B cell (primary cell): Measurements from ENCODE around the gene PPARD. TPM values are rescaled to one million over a fixed set of nuclear protein-coding genes. Genes with fewer than 3 reads are reported as not detected.

Experiments
- ATAC-seq: fragments of 200-7000 bp; cut with Tn5 transposase; one replicate; pipeline ENCODE4 v1.10.0; 2021; ENCODE audit warnings: low read depth, mild to moderate bottlenecking, moderate number of reproducible peaks, moderate library complexity
- CTCF ChIA-PET: fragments of 350-600 bp; sonication (Branson Sonifier 250); formaldehyde crosslinking; loops from one replicate; lab custom pipeline; 2021; ENCODE audit warnings: antibody characterized with exemption, inconsistent platforms; lab: Charles Lee
- POLR2A ChIA-PET: fragments of 350-600 bp; sonication (Branson Sonifier 250); formaldehyde crosslinking; loops from one replicate; lab custom pipeline; 2021; ENCODE audit warnings: antibody characterized with exemption; lab: Charles Lee
- DNase-seq: peaks from one replicate; pipeline ENCODE4 v3.0.0; 2013
- H2AFZ ChIP-seq: 2 replicates; pipeline ENCODE4 v1.6.1; 2012; ENCODE audit warnings: mild to moderate bottlenecking, low read depth, low read length; ENCODE audit not compliant: insufficient read depth, poor library complexity, severe bottlenecking
- H3K27ac ChIP-seq, 2 donors: 1 replicate in 1 of 2; 2 replicates in 1 of 2; pipeline ENCODE4 v1.5.1; 2012 to 2013; ENCODE audit warnings: low read length in 2 of 2, mild to moderate bottlenecking in 2 of 2, moderate library complexity in 1 of 2
- H3K27me3 ChIP-seq, 4 experiments: fragments of 200-600 bp in 1 of 4; sonication (generic) in 1 of 4; replicated peaks in 1 of 4; 1 replicate in 2 of 4; 2 replicates in 2 of 4; pipeline versions ENCODE4 v1.6.1 to v1.7.0; 2013 to 2016; ENCODE audit warnings: low read length in 3 of 4, mild to moderate bottlenecking in 2 of 4, mixed read lengths in 1 of 4, moderate library complexity in 1 of 4; ENCODE audit not compliant: insufficient read depth in 4 of 4, control insufficient read depth in 3 of 4; ENCODE audit errors: control extremely low read depth in 1 of 4
- H3K36me3 ChIP-seq, 2 experiments: replicated peaks in 1 of 2; 1 replicate in 1 of 2; 2 replicates in 1 of 2; pipeline versions ENCODE4 v1.6.1 to v1.7.1; 2013; ENCODE audit warnings: low read length in 1 of 2; ENCODE audit not compliant: insufficient read depth in 2 of 2, control insufficient read depth in 1 of 2; ENCODE audit errors: control extremely low read depth in 1 of 2, extremely low read depth in 1 of 2
- H3K4me1 ChIP-seq, 2 donors: fragments of 200-600 bp in 1 of 2; sonication (generic) in 1 of 2; 1 replicate in 1 of 2; 2 replicates in 1 of 2; pipeline versions ENCODE4 v1.5.1 to v1.6.1; 2013 to 2017; ENCODE audit warnings: low read length in 2 of 2; ENCODE audit not compliant: control insufficient read depth in 2 of 2, insufficient read depth in 2 of 2
- H3K4me2 ChIP-seq: replicated peaks from 2 replicates; pipeline ENCODE3; 2012; ENCODE audit warnings: mild to moderate bottlenecking, low read depth, low read length; ENCODE audit not compliant: poor library complexity, severe bottlenecking
- H3K4me3 ChIP-seq, 5 experiments: fragments of 200-600 bp in 1 of 5; sonication (generic) in 1 of 5; 1 replicate in 3 of 5; 2 replicates in 2 of 5; pipeline versions ENCODE4 v1.5.1 to v1.7.0; 2011 to 2016; ENCODE audit warnings: low read length in 4 of 5, mild to moderate bottlenecking in 4 of 5, low read depth in 2 of 5, control low read depth in 1 of 5, moderate library complexity in 1 of 5; ENCODE audit not compliant: insufficient read depth in 1 of 5; ENCODE audit errors: control extremely low read depth in 1 of 5, extremely low read depth in 1 of 5
- H3K79me2 ChIP-seq: fragments of 200-600 bp; sonication (generic); one replicate; pipeline ENCODE4 v1.6.0; 2016; ENCODE audit warnings: low read length; ENCODE audit not compliant: control insufficient read depth, insufficient read depth
- H3K9ac ChIP-seq: fragments of 200-600 bp; sonication (generic); 2 replicates; pipeline ENCODE4 v1.6.1; 2017; ENCODE audit warnings: mild to moderate bottlenecking, low read length, moderate library complexity
- H3K9me3 ChIP-seq, 3 donors: one replicate each; pipeline versions ENCODE4 v1.6.1 to v1.7.1; 2013; ENCODE audit warnings: low read length in 2 of 3; ENCODE audit not compliant: control insufficient read depth in 2 of 3, insufficient read depth in 1 of 3; ENCODE audit errors: control extremely low read depth in 1 of 3
- H4K20me1 ChIP-seq: 2 replicates; pipeline ENCODE4 v1.6.0; 2012; ENCODE audit warnings: mild to moderate bottlenecking, low read length; ENCODE audit not compliant: insufficient read depth, control insufficient read depth, poor library complexity, severe bottlenecking
- H3K27ac Mint-ChIP-seq: one replicate; pipeline ENCODE4 v1.8.0; 2021; ENCODE audit warnings: mixed read lengths
- H3K27me3 Mint-ChIP-seq: one replicate; pipeline ENCODE4 v1.8.0; 2021; ENCODE audit warnings: mixed read lengths
- H3K4me1 Mint-ChIP-seq: one replicate; pipeline ENCODE4 v1.8.0; 2021; ENCODE audit warnings: mixed read lengths
- H3K4me3 Mint-ChIP-seq: one replicate; pipeline ENCODE4 v1.8.0; 2021; ENCODE audit warnings: mixed read lengths
- H3K9me3 Mint-ChIP-seq: one replicate; pipeline ENCODE4 v1.8.0; 2022; ENCODE audit warnings: mixed read lengths; ENCODE audit not compliant: insufficient read depth
- CTCF ChIP-seq: fragments of 200-600 bp; IDR thresholded peaks from one replicate; pipeline ENCODE4 v1.8.0; 2022; ENCODE audit warnings: antibody characterized with exemption, mild to moderate bottlenecking
- EZH2 ChIP-seq: IDR thresholded peaks from 2 replicates; pipeline ENCODE4 v1.6.1; 2012; ENCODE audit warnings: borderline replicate concordance, low read depth, mild to moderate bottlenecking, moderate library complexity, low read length; ENCODE audit not compliant: insufficient read depth, poor library complexity, severe bottlenecking
- WGBS: methylation state at CpG from one replicate; pipeline ENCODE4 v1.1.5; 2013; ENCODE audit warnings: missing lambda C conversion rate; ENCODE audit not compliant: insufficient coverage; 5-methylcytosine and 5-hydroxymethylcytosine counted together
- intact Hi-C: fragments of 100-400 bp; cut with micrococcal nuclease; formaldehyde crosslinking; loops from one replicate; pipeline ENCODE4 v1.10.0; 2022
- polyA plus RNA-seq: library from polyadenylated mRNA; depleted of rRNA; stranded (reverse); fragments of >200 nt; gene quantifications from 2 replicates; pipeline ENCODE4 v1.2.3, GENCODE V29; 2012
- total RNA-seq, 2 donors: library from RNA; stranded (reverse); fragments of 120-200 nt in 1 of 2; gene quantifications; 1 replicate in 1 of 2; 2 replicates in 1 of 2; pipeline versions ENCODE4 v1.2.3 to v1.2.4, GENCODE V29; 2013 to 2022

The PPARD gene
- total and polyA plus RNA-seq, 2 donors (not counting 1 experiment from before 2014, with no cell fraction given) = 37.9 to 38.9 TPM

DNA sequence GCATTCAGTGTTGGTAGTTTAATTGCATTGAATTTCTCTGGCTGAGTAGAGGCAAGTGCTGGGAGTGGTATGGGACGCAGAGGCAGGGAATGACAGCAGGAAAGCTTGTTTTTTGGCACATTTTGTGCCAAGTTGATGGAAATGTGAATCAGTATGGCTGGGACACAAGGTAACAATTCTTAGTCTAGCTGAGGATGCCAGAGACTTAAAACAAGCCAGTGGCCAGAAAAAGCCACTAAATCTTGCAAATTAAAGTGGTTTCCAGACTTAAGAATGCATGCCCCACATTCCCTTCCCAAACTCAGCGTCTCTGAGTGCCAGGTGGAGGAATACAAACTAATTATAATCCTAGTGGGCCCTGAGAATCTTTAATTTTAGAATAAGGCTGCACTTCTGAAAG is 35.9 kb downstream of the PPARD start:
- no peaks in the 10 kb centered on the region for H3K27me3 ChIP-seq
- H3K9ac ChIP-seq = no peak overlapping the region
- H3K79me2 ChIP-seq = peaks cover 83% of the 10 kb centered on the region
- ATAC-seq (no peak), DNase-seq (no peak)
- 100% methylated on average over 1 of the region's 2 CpGs for WGBS
- intact Hi-C loops = no loop called here
- no peak overlapping the region for H3K4me2 ChIP-seq
- Mint-ChIP-seq H3K27ac (no peak overlapping the region), H3K9me3 (no peaks in the 10 kb centered on the region), H3K27me3 (no peaks in the 10 kb centered on the region), H3K4me1 (peaks cover 30% of the 10 kb centered on the region), H3K4me3 (no peak overlapping the region)
- no peaks in the 10 kb centered on the region for H3K4me1 ChIP-seq
- no peak overlapping the region for H3K27ac ChIP-seq
- TF ChIP-seq CTCF (no peak), EZH2 (no peak)
- peaks cover 0 to 22% of the 10 kb centered on the region in 2 experiments for H3K36me3 ChIP-seq
- CTCF ChIA-PET = interaction anchor here (1.0 kb wide), 1 partner anchor 11 kb away, joined by 3 read pairs; no protein-coding TSS in a partner anchor
- no peak overlapping the region for H3K4me3 ChIP-seq
- POLR2A ChIA-PET = no interaction called here
- peaks cover 68% of the 10 kb centered on the region for H4K20me1 ChIP-seq
- peaks cover 0 to 6% (median 2%) of the 10 kb centered on the region in 3 donors for H3K9me3 ChIP-seq
- no peak overlapping the region for H2AFZ ChIP-seq

DNA sequence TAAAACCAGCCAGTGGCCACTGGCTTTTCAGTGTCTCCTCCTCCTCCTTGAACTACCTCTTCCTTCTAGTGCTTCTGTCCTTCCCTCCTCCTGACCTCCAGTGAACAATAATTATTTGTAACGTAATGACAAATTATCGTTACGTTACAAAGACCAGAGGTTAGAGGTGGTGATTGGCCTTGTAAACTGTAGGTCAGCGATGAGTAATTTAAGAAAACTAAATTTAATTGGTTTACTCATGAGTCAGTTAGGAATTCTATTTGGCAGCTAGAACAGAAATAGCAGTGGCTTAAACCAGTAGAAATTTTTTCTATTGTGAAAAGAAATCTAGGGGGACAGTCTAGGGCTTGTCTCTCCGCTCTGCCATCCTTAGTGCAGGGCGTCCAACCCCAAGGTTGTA is 38.8 kb downstream of the PPARD start:
- no peak for DNase-seq
- H3K4me1 ChIP-seq = no peaks in the 10 kb centered on the region
- no peaks in the 10 kb centered on the region for H3K27me3 ChIP-seq
- no peaks in the 10 kb centered on the region for H3K27me3 Mint-ChIP-seq
- H3K4me1 Mint-ChIP-seq = peaks cover 26% of the 10 kb centered on the region
- H3K79me2 ChIP-seq = peaks cover 68% of the 10 kb centered on the region
- H4K20me1 ChIP-seq = peaks cover 65% of the 10 kb centered on the region
- H3K27ac ChIP-seq = no peak overlapping the region
- H3K9ac ChIP-seq = no peak overlapping the region
- 100% methylated on average over 5 of the region's 6 CpGs for WGBS
- no peak overlapping the region for H2AFZ ChIP-seq
- no peak overlapping the region for H3K27ac Mint-ChIP-seq
- H3K9me3 Mint-ChIP-seq = no peaks in the 10 kb centered on the region
- CTCF ChIA-PET = no interaction called here
- ATAC-seq = no peak
- no peak overlapping the region for H3K4me3 Mint-ChIP-seq
- TF ChIP-seq CTCF = no peak
- TF ChIP-seq EZH2 = no peak
- no peak overlapping the region for H3K4me3 ChIP-seq
- POLR2A ChIA-PET = no interaction called here
- peaks cover 0 to 19% of the 10 kb centered on the region in 2 experiments for H3K36me3 ChIP-seq
- peaks cover 0 to 7% (median 2%) of the 10 kb centered on the region in 3 donors for H3K9me3 ChIP-seq
- intact Hi-C loops = no loop called here
- no peak overlapping the region for H3K4me2 ChIP-seq
